ENCODE results near the gene TOX2. TPM values are rescaled to one million over a fixed set of nuclear protein-coding genes. Genes with fewer than 3 reads are reported as not detected.

Gene TOX2
- total RNA-seq, 1 donor = 5.2 TPM

DNA sequence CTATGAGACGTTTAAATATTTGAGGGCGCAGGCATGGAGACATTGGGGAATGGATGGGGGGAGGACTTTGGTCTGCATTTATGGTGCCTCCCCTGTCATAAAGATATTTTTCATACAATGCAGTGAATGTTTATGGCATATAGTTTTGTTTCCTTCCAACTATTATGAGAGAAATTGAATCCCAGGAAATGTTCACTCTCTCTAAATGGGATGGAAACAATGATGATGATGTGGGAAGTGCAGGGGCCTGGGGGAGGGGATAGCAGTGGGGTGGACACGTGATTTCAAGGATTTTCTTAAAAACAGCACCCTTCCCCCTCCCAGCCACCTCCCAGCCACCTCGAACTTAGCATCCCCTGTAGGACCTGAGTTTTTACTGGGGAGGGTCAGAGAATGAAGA, 69.9 kb downstream of the TOX2 start:
- TF ChIP-seq CTCF (IDR thresholded peaks at IDR 0.05; ENCODE audit: insufficient read depth, low read length) = no peak
- DNase-seq (ENCODE audit: low read depth) = no peak
- no peak overlapping the region for H3K4me3 ChIP-seq (ENCODE audit: low read depth, low read length)

DNA sequence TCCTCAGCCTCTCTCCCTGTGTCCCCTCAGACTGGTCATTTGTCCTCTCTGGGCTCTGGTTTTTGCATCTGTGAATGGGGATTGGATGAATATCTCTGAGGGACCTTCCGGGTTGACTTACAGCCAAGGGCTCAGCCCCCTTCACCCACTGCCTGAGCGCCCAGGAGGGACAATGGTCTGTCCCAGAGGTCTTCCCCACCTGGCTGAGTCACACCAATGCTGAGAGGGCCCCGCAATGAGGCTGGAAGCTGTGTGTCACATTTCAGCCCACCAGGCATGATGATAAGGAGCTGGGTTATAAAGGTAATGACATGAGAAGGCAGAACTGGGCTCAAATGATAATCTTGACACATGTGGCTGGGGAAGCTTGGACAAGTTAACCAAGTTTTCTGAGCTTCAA, 70.5 kb downstream of the TOX2 start:
- no peak for DNase-seq (ENCODE audit: low read depth)
- H3K4me3 ChIP-seq (ENCODE audit: low read depth, low read length) = no peak overlapping the region
- no peak for TF ChIP-seq CTCF (IDR thresholded peaks at IDR 0.05; ENCODE audit: insufficient read depth, low read length)

DNA sequence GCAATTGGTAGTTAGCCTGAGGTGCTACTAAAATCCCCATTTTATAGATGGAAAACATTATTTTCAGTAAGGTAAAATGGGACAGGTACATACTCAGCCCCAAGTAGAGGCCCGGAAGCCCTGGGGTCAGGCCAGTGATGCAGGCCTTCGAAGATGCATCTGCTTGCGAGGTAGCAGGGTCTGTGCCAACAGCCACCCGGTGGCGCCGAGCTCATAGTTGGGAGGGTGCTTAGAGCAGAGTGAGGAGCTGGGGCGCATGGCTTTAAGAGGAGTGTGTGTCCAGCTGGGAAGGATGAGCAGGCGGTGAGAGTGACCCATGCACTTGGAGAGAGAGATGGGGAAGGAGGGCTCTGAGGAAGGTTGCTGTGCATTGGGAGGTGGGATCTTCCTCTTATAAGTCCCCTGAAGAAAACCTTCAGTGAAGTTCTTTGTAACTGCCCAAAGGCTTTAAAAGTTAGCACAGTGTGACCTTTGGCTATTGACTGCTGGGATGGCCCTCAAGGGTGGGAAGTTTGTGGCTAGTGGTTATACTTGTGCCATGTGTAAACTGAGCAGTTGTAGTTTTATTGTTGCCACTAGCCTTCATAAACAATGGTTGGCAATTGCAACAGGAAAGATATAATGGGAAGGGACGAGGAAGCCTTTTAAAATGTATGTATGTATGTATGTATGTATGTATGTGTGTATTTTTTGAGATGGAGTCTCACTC, 71.1 kb downstream of the TOX2 start:
- no peak overlapping the region for H3K4me3 ChIP-seq (ENCODE audit: low read depth, low read length)
- no peak for TF ChIP-seq CTCF (IDR thresholded peaks at IDR 0.05; ENCODE audit: insufficient read depth, low read length)
- no peak for DNase-seq (ENCODE audit: low read depth)

- no peak for TF ChIP-seq CTCF (IDR thresholded peaks at IDR 0.05; ENCODE audit: insufficient read depth, low read length)
- no peak for DNase-seq (ENCODE audit: low read depth)
Measured at GRCh38 chr20:43987018-43987417, 72.4 kb downstream of the TOX2 start.

DNA sequence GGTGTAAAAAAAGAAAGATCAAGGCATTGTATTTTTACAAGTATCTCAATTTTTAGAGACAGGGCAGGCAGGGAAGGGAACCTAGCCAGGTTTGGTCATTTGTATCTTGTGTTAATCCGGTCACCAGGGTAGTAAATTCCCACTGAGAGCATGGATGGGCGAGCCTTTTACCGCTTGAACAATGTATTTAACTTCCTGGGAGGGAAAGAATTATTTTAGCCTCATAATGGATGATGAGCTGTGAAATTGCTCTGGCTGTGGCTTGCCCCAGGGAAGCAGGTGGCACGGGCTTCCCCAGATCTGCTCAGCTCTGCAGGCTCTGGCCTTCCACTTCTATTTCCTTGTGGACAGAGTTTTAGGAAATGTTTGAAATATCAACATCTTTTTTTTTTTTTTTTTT, 72.9 kb downstream of the TOX2 start:
- TF ChIP-seq CTCF (IDR thresholded peaks at IDR 0.05; ENCODE audit: insufficient read depth, low read length) = no peak
- no peak overlapping the region for H3K4me3 ChIP-seq (ENCODE audit: low read depth, low read length)
- DNase-seq (ENCODE audit: low read depth) = no peak

More at GRCh38 chr20:43987018-43987417, 72.4 kb downstream of the TOX2 start:
- H3K4me3 ChIP-seq (ENCODE audit: low read depth, low read length) = no peak overlapping the region

DNA sequence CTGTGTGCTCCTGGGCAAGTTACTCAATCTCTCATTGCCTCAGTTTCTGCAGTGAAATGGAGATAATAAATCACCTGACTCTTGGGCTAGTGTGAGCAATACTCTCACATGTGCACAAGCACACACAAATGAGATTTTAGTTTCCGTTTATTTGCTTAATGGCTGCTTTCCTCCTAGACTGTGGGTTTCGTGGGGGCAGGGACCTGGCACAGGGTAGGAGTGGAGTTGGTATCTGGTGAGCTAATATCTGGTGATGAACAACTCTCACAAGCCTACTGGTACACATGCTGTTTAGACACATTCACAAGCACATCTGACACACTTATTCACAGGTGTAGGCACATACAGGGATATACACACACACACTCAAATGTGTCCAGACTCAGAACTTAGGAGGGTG, 73.8 kb downstream of the TOX2 start:
- H3K4me3 ChIP-seq (ENCODE audit: low read depth, low read length) = no peak overlapping the region
- TF ChIP-seq CTCF (IDR thresholded peaks at IDR 0.05; ENCODE audit: insufficient read depth, low read length) = no peak
- no peak for DNase-seq (ENCODE audit: low read depth)

- no peak overlapping the region for H3K4me3 ChIP-seq (ENCODE audit: low read depth, low read length)
- peak; percentile 6 for TF ChIP-seq CTCF (IDR thresholded peaks at IDR 0.05; ENCODE audit: insufficient read depth, low read length)
- DNase-seq (ENCODE audit: low read depth) = peak; percentile 27
Measured at GRCh38 chr20:43988867-43989266, 74.2 kb downstream of the TOX2 start.
